Endothelial cell of umbilical vein (primary cell): ENCODE results near the gene NXNL2. TPM values are rescaled to one million over a fixed set of nuclear protein-coding genes. Genes with fewer than 3 reads are reported as not detected.

ENCODE experiments used
- BruUV-seq: library from RNA; stranded (reverse); fragments of 400-500 nt; replicated peaks from 2 replicates; lab custom pipeline; 2021; lab: Mats Ljungman, UMichigan
- CTCF ChIA-PET: fragments of 300-600, 350-600 bp; sonication (Branson Sonifier 250); formaldehyde crosslinking; loops from one replicate; lab custom pipeline; 2021; ENCODE audit warnings: antibody characterized with exemption, inconsistent platforms; lab: Charles Lee
- POLR2A ChIA-PET: fragments of 300-600, 350-600 bp; sonication (Branson Sonifier 250); formaldehyde crosslinking; loops from one replicate; lab custom pipeline; 2021; ENCODE audit warnings: antibody characterized with exemption, inconsistent platforms; lab: Charles Lee
- DNase-seq: peaks from one replicate; pipeline ENCODE4 v3.0.0-alpha.2; 2011; ENCODE audit warnings: low read depth, low spot score
- FAIRE-seq: peaks from 2 replicates; lab custom pipeline; 2011; peaks lifted over from hg19 to GRCh38; lab: Jason Lieb, UNC
- H2AFZ ChIP-seq: 2 replicates; pipeline ENCODE4 v1.6.0; 2012; ENCODE audit warnings: low read depth, low read length, control low read depth, inconsistent platforms
- H3K27ac ChIP-seq: 2 replicates; pipeline ENCODE4 v1.5.1; 2011; ENCODE audit warnings: low read depth, mild to moderate bottlenecking, control low read depth, low read length, moderate library complexity; ENCODE audit not compliant: insufficient read depth
- H3K27me3 ChIP-seq, 2 experiments: 2 replicates each; pipeline versions ENCODE4 v1.6.0 to v1.6.1; 2011; ENCODE audit warnings: low read length in 2 of 2, mixed read lengths in 1 of 2; ENCODE audit not compliant: control insufficient read depth in 2 of 2, insufficient read depth in 2 of 2
- H3K36me3 ChIP-seq, 2 experiments: 2 replicates in 1 of 2; 3 replicates in 1 of 2; pipeline ENCODE4 v1.5.1; 2011; ENCODE audit warnings: low read length in 2 of 2, mild to moderate bottlenecking in 1 of 2, moderate library complexity in 1 of 2; ENCODE audit not compliant: control insufficient read depth in 2 of 2, insufficient read depth in 2 of 2; ENCODE audit errors: extremely low read depth in 1 of 2
- H3K4me1 ChIP-seq: 3 replicates; pipeline ENCODE4 v1.5.1; 2011; ENCODE audit warnings: mild to moderate bottlenecking, low read length; ENCODE audit not compliant: control insufficient read depth, insufficient read depth; ENCODE audit errors: extremely low read depth
- H3K4me2 ChIP-seq: 2 replicates; pipeline ENCODE4 v1.6.1; 2011; ENCODE audit warnings: low read length, control low read depth, mixed read lengths; ENCODE audit not compliant: insufficient read depth
- H3K4me3 ChIP-seq, 3 experiments: fragments of 200-600 bp in 1 of 3; sonication (generic), shearing (Covaris generic) in 1 of 3; replicated peaks in 1 of 3; 2 replicates each; pipeline ENCODE4 v1.5.1; 2011 to 2016; ENCODE audit warnings: control low read depth in 3 of 3, low read length in 3 of 3, mild to moderate bottlenecking in 2 of 3, inconsistent platforms in 1 of 3, low read depth in 1 of 3, moderate library complexity in 1 of 3; ENCODE audit not compliant: insufficient read depth in 1 of 3
- H3K79me2 ChIP-seq: 2 replicates; pipeline ENCODE4 v1.6.0; 2012; ENCODE audit warnings: low read length, inconsistent platforms; ENCODE audit not compliant: control insufficient read depth, insufficient read depth
- H3K9ac ChIP-seq: replicated peaks from 2 replicates; pipeline ENCODE3; 2011; ENCODE audit warnings: low read length, control low read depth; ENCODE audit not compliant: insufficient read depth; ENCODE audit errors: extremely low read depth
- H3K9me1 ChIP-seq: replicated peaks from 3 replicates; pipeline ENCODE4 v1.6.0; 2011; ENCODE audit warnings: mild to moderate bottlenecking, low read length; ENCODE audit not compliant: control insufficient read depth, insufficient read depth; ENCODE audit errors: extremely low read depth
- H3K9me3 ChIP-seq: replicated peaks from 2 replicates; pipeline ENCODE4 v1.5.1; 2012; ENCODE audit warnings: low read length, inconsistent platforms; ENCODE audit not compliant: control insufficient read depth, insufficient read depth
- H4K20me1 ChIP-seq: replicated peaks from 2 replicates; pipeline ENCODE3; 2011; ENCODE audit warnings: mild to moderate bottlenecking, low read length; ENCODE audit not compliant: control insufficient read depth, insufficient read depth; ENCODE audit errors: extremely low read depth
- CTCF ChIP-seq, 2 donors: IDR thresholded peaks; 1 replicate in 1 of 2; 2 replicates in 1 of 2; pipeline ENCODE4 v1.5.1; 2011; ENCODE audit warnings: low read length in 2 of 2, mild to moderate bottlenecking in 2 of 2, moderate library complexity in 2 of 2, control low read depth in 1 of 2, inconsistent platforms in 1 of 2, low read depth in 1 of 2; ENCODE audit not compliant: insufficient read depth in 1 of 2; ENCODE audit errors: extremely low read depth in 1 of 2
- EZH2 ChIP-seq: IDR thresholded peaks from 2 replicates; pipeline ENCODE4 v1.6.1; 2012; ENCODE audit warnings: borderline replicate concordance, low read depth, mild to moderate bottlenecking, moderate library complexity, low read length, inconsistent platforms; ENCODE audit not compliant: severe bottlenecking
- FOS ChIP-seq: IDR thresholded peaks from 2 replicates; pipeline ENCODE4 v1.6.1; 2011; ENCODE audit warnings: mild to moderate bottlenecking, low read length, moderate library complexity, borderline replicate concordance; ENCODE audit not compliant: insufficient read depth
- GATA2 ChIP-seq: IDR thresholded peaks from 2 replicates; pipeline ENCODE4 v1.7.0; 2011; ENCODE audit warnings: low read depth, mild to moderate bottlenecking, moderate library complexity, mixed read lengths, low read length; ENCODE audit not compliant: insufficient read length, insufficient read depth
- JUN ChIP-seq: IDR thresholded peaks from 2 replicates; pipeline ENCODE4 v1.6.1; 2011; ENCODE audit warnings: borderline replicate concordance, low read depth; ENCODE audit not compliant: insufficient read length, insufficient read depth
- MAX ChIP-seq: IDR thresholded peaks from 2 replicates; pipeline ENCODE4 v1.6.1; 2011; ENCODE audit not compliant: insufficient read depth, insufficient read length
- MYC ChIP-seq: IDR thresholded peaks from one replicate; pipeline ENCODE4 v1.6.1; 2011; ENCODE audit warnings: mild to moderate bottlenecking, low read depth, low read length
- POLR2A ChIP-seq: IDR thresholded peaks from 2 replicates; pipeline ENCODE4 v1.6.1; 2012; ENCODE audit warnings: low read depth, mild to moderate bottlenecking, control low read depth, low read length
- POLR2AphosphoS5 ChIP-seq: IDR thresholded peaks from 2 replicates; pipeline ENCODE4 v1.6.1; 2012; ENCODE audit warnings: low read depth, mild to moderate bottlenecking, control low read depth, low read length, moderate library complexity; ENCODE audit not compliant: insufficient read depth
- dilution Hi-C: fragments of 300-500 bp; cut with MboI; formaldehyde crosslinking; loops from one replicate; pipeline ENCODE4 v1.15.0; 2019; ENCODE audit warnings: low sequenced_read_pairs; ENCODE audit not compliant: extremely low pct_ligation_motif_present
- intact Hi-C: fragments of 100-400 bp; cut with micrococcal nuclease; formaldehyde crosslinking; loops from one replicate; pipeline ENCODE4 v1.10.0; 2022
- polyA plus RNA-seq, 4 experiments: library from polyadenylated mRNA; depleted of rRNA in 3 of 4; stranded (reverse) in 3 of 4; unstranded in 1 of 4; fragments of >200 nt; gene quantifications; 2 replicates each; pipeline versions ENCODE4 v1.2.1 to v1.2.3, GENCODE V29; 2011 to 2012; ENCODE audit warnings: missing spikeins in 1 of 4
- total RNA-seq: library from RNA; stranded (reverse); gene quantifications from 2 replicates; pipeline ENCODE4 v1.2.3, GENCODE V29; 2021

The NXNL2 gene
- total and polyA plus RNA-seq, 2 donors (not counting 3 experiments of a cell fraction or from before 2014, with no cell fraction given) = 0.14 TPM; not detected in 1

- no peaks in the 10 kb centered on the region for H3K9me1 ChIP-seq
- H4K20me1 ChIP-seq = no peaks in the 10 kb centered on the region
- no peaks in the 10 kb centered on the region for H3K9me3 ChIP-seq
- H2AFZ ChIP-seq = no peak overlapping the region
- no peaks in the 10 kb centered on the region for H3K4me1 ChIP-seq
- dilution Hi-C loops (no loop called here), intact Hi-C loops (no loop called here)
- DNase-seq = no peak
- no peak overlapping the region for H3K27ac ChIP-seq
- no peak overlapping the region for H3K4me2 ChIP-seq
- no peak overlapping the region for H3K4me3 ChIP-seq
- no peak overlapping the region for H3K9ac ChIP-seq
- ChIA-PET CTCF (no interaction called here), POLR2A (no interaction called here)
- no peaks in the 10 kb centered on the region for H3K36me3 ChIP-seq
- no peaks in the 10 kb centered on the region for H3K79me2 ChIP-seq
- no TSS peak for BruUV-seq
- no peak for FAIRE-seq
- no peak for TF ChIP-seq JUN
- TF ChIP-seq EZH2 = no peak
- no peak for TF ChIP-seq POLR2AphosphoS5
- TF ChIP-seq POLR2A = no peak
- TF ChIP-seq CTCF (IDR thresholded peaks at IDR 0.05; ENCODE audit: extremely low read depth in 1 of 2, insufficient read depth in 1 of 2, low read depth in 1 of 2, low read length in 2 of 2) = no peak
- no peak for TF ChIP-seq FOS
- TF ChIP-seq MYC = no peak
- no peak for TF ChIP-seq GATA2
- no peak for TF ChIP-seq MAX
- no peaks in the 10 kb centered on the region for H3K27me3 ChIP-seq
Measured at GRCh38 chr9:88567870-88568269, 32.9 kb downstream of the NXNL2 start.
